CD14-positive monocyte (primary cell): ENCODE data around the gene ADAR. TPM values are rescaled to one million over a fixed set of nuclear protein-coding genes. Genes with fewer than 3 reads are reported as not detected.
A peak's percentile ranks its signal among the peaks of the same experiment; 100 is the strongest.

ENCODE experiments used
- DNase-seq, 3 donors: peaks; one replicate each; pipeline ENCODE4 v3.0.0-alpha.2; 2011 to 2022
- H2AFZ ChIP-seq: 2 replicates; pipeline ENCODE4 v1.6.0; 2012; ENCODE audit warnings: mild to moderate bottlenecking, low read depth, low read length, inconsistent platforms; ENCODE audit not compliant: insufficient read depth, poor library complexity, severe bottlenecking
- H3K27ac ChIP-seq, 2 donors: 1 replicate in 1 of 2; 2 replicates in 1 of 2; pipeline ENCODE4 v1.5.1; 2012 to 2013; ENCODE audit warnings: low read length in 2 of 2, control low read depth in 1 of 2, inconsistent platforms in 1 of 2, low read depth in 1 of 2, mild to moderate bottlenecking in 1 of 2
- H3K27me3 ChIP-seq, 2 donors: one replicate each; pipeline versions ENCODE4 v1.6.0 to v1.6.1; 2011 to 2013; ENCODE audit warnings: low read length in 2 of 2; ENCODE audit not compliant: control insufficient read depth in 2 of 2, insufficient read depth in 2 of 2
- H3K36me3 ChIP-seq, 2 donors: replicated peaks in 1 of 2; 1 replicate in 1 of 2; 2 replicates in 1 of 2; pipeline versions ENCODE4 v1.5.1 to v1.6.1; 2012 to 2013; ENCODE audit warnings: low read length in 2 of 2, control low read depth in 1 of 2, inconsistent platforms in 1 of 2, mild to moderate bottlenecking in 1 of 2; ENCODE audit not compliant: insufficient read depth in 2 of 2, control insufficient read depth in 1 of 2
- H3K4me1 ChIP-seq, 2 donors: 1 replicate in 1 of 2; 2 replicates in 1 of 2; pipeline versions ENCODE4 v1.5.1 to v1.6.1; 2012 to 2013; ENCODE audit warnings: low read length in 2 of 2, control low read depth in 1 of 2, inconsistent platforms in 1 of 2, mild to moderate bottlenecking in 1 of 2, moderate library complexity in 1 of 2; ENCODE audit not compliant: insufficient read depth in 2 of 2, control insufficient read depth in 1 of 2
- H3K4me2 ChIP-seq: replicated peaks from 2 replicates; pipeline ENCODE3; 2012; ENCODE audit warnings: low read length, moderate library complexity, mild to moderate bottlenecking; ENCODE audit not compliant: poor library complexity, severe bottlenecking; ENCODE audit errors: extremely low read depth
- H3K4me3 ChIP-seq, 3 experiments: fragments of 200-600 bp in 1 of 3; sonication (generic) in 1 of 3; replicated peaks in 1 of 3; 1 replicate in 2 of 3; 2 replicates in 1 of 3; pipeline ENCODE4 v1.5.1; 2011 to 2013; ENCODE audit warnings: low read length in 3 of 3, mild to moderate bottlenecking in 3 of 3, control low read depth in 2 of 3, low read depth in 2 of 3, inconsistent platforms in 1 of 3, moderate library complexity in 1 of 3
- H3K79me2 ChIP-seq: 2 replicates; pipeline ENCODE4 v1.6.0; 2012; ENCODE audit warnings: mild to moderate bottlenecking, control low read depth, inconsistent platforms, low read length, moderate library complexity; ENCODE audit not compliant: insufficient read depth
- H3K9ac ChIP-seq: 2 replicates; pipeline ENCODE4 v1.6.0; 2017; ENCODE audit warnings: low read length, mild to moderate bottlenecking; ENCODE audit not compliant: insufficient read depth, poor library complexity, severe bottlenecking
- H3K9me3 ChIP-seq, 2 donors: replicated peaks in 1 of 2; 1 replicate in 1 of 2; 2 replicates in 1 of 2; pipeline versions ENCODE4 v1.5.1 to v1.6.1; 2012 to 2013; ENCODE audit warnings: low read length in 2 of 2, control low read depth in 1 of 2; ENCODE audit not compliant: control insufficient read depth in 1 of 2, insufficient read depth in 1 of 2
- H4K20me1 ChIP-seq: 2 replicates; pipeline ENCODE4 v1.6.0; 2012; ENCODE audit warnings: mild to moderate bottlenecking, low read length, control low read depth, moderate library complexity; ENCODE audit not compliant: insufficient read depth
- H3K27ac Mint-ChIP-seq, 7 donors: one replicate each; pipeline ENCODE4 v1.8.0; 2020; ENCODE audit warnings: mild to moderate bottlenecking in 7 of 7, mixed read lengths in 7 of 7, moderate library complexity in 6 of 7, inconsistent platforms in 2 of 7
- H3K27me3 Mint-ChIP-seq, 3 donors: one replicate each; pipeline ENCODE4 v1.8.0; 2021 to 2022; ENCODE audit warnings: low read depth in 3 of 3, mild to moderate bottlenecking in 3 of 3, mixed read lengths in 3 of 3, moderate library complexity in 3 of 3, inconsistent platforms in 1 of 3
- H3K36me3 Mint-ChIP-seq, 2 donors: one replicate each; pipeline ENCODE4 v1.8.0; 2020; ENCODE audit warnings: mixed read lengths in 2 of 2, inconsistent platforms in 1 of 2, mild to moderate bottlenecking in 1 of 2
- H3K4me1 Mint-ChIP-seq: one replicate; pipeline ENCODE4 v1.8.0; 2020; ENCODE audit warnings: mild to moderate bottlenecking, mixed read lengths
- H3K4me3 Mint-ChIP-seq, 2 donors: one replicate each; pipeline ENCODE4 v1.8.0; 2020; ENCODE audit warnings: mild to moderate bottlenecking in 2 of 2, mixed read lengths in 2 of 2, moderate library complexity in 1 of 2
- H3K9me3 Mint-ChIP-seq, 7 donors: one replicate each; pipeline ENCODE4 v1.8.0; 2020 to 2022; ENCODE audit warnings: mixed read lengths in 7 of 7, mild to moderate bottlenecking in 6 of 7, moderate library complexity in 6 of 7, inconsistent platforms in 2 of 7
- WGBS: methylation state at CpG from one replicate; pipeline ENCODE4 v1.1.5; 2013; ENCODE audit warnings: missing lambda C conversion rate; ENCODE audit not compliant: insufficient coverage; 5-methylcytosine and 5-hydroxymethylcytosine counted together
- intact Hi-C, 2 donors: fragments of 100-400 bp; cut with micrococcal nuclease; formaldehyde crosslinking; loops; one replicate each; pipeline versions ENCODE4 v1.15.0 to v1.15.1; 2023
- polyA plus RNA-seq, 3 donors: library from polyadenylated mRNA; depleted of rRNA in 1 of 3; unstranded in 2 of 3; stranded (reverse) in 1 of 3; fragments of 300-500 nt in 2 of 3; fragments of >200 nt in 1 of 3; fragmentation: Illumina TruSeq in 2 of 3; gene quantifications; 1 replicate in 2 of 3; 2 replicates in 1 of 3; pipeline ENCODE4 v1.2.3, GENCODE V29; 2012 to 2021
- TF ChIP-seq, protein P1 (sequence below): fragments of 200-600 bp; IDR thresholded peaks from one replicate; pipeline ENCODE4 v1.8.0; 2022; ENCODE audit warnings: antibody characterized with exemption, mild to moderate bottlenecking

The ADAR gene
- polyA plus RNA-seq, 3 donors = 57.3 to 100 (median 91.6) TPM

DNA sequence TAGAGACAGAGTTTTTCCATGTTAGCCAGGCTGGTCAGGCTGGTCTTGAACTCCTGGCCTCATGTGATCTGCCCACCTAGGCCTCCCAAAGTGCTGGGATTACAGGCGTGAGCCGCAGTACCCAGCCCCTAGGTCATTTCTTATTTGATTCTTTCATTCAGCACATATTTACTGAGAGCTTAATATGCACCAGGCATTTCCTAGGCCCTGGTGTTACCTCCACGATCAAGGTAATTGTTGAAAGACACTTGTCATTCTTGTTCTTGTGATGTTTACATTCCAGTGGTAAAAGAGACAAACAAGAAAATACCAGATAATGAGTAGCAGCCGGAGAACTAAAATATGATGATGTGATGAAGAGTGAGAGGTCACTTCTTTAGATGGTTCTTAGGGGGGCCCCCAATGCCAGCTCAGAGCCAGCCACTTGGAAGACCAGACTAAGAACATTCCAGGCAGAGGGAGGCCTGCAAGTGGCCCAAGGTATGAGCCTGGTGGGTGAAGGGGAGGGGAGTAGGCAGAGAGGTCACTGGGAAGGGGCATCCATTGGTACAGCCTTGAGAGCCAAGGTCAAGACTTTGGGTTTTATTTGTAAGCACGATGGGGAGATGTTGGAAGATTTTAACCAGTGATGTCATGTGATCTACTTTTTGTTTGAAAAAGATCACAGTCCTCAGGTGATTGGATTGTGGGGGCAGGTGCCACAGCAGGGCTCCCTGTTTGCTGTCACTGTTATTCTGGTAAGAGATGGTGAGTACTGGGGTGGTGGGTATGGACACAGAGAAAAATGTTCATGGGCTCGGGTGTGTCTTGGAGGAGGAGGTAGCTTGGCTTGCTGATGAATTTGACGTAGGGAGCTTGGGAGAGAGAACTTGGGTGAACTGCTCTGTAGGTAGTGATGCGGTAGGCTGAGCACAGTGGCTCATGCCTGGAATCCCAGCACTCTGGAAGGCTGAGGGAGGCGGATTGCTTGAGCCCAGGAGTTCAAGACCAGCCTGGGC lies 68.2 kb downstream of the ADAR start:
- no peak overlapping the region for H3K4me3 Mint-ChIP-seq
- peak overlapping the region in 1 of 7 donors; percentile 1 for H3K27ac Mint-ChIP-seq
- Histone ChIP-seq H3K9ac (no peak overlapping the region), H3K4me3 (no peak overlapping the region), H3K9me3 (no peaks in the 10 kb centered on the region), H3K79me2 (no peaks in the 10 kb centered on the region), H3K4me1 (no peaks in the 10 kb centered on the region), H3K36me3 (no peaks in the 10 kb centered on the region), H3K4me2 (no peak overlapping the region), H2AFZ (no peak overlapping the region), H3K27ac (no peak overlapping the region), H4K20me1 (no peaks in the 10 kb centered on the region), H3K27me3 (no peaks in the 10 kb centered on the region)
- WGBS = 94% methylated on average over 6 of the region's 9 CpGs
- intact Hi-C loops = no loop called here
- TF ChIP-seq, protein P1, sequence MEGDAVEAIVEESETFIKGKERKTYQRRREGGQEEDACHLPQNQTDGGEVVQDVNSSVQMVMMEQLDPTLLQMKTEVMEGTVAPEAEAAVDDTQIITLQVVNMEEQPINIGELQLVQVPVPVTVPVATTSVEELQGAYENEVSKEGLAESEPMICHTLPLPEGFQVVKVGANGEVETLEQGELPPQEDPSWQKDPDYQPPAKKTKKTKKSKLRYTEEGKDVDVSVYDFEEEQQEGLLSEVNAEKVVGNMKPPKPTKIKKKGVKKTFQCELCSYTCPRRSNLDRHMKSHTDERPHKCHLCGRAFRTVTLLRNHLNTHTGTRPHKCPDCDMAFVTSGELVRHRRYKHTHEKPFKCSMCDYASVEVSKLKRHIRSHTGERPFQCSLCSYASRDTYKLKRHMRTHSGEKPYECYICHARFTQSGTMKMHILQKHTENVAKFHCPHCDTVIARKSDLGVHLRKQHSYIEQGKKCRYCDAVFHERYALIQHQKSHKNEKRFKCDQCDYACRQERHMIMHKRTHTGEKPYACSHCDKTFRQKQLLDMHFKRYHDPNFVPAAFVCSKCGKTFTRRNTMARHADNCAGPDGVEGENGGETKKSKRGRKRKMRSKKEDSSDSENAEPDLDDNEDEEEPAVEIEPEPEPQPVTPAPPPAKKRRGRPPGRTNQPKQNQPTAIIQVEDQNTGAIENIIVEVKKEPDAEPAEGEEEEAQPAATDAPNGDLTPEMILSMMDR = no peak
- no peaks in the 10 kb centered on the region for H3K36me3 Mint-ChIP-seq
- peaks cover 0 to 3% (median 0%) of the 10 kb centered on the region in 7 donors for H3K9me3 Mint-ChIP-seq
- DNase-seq = no peak
- H3K27me3 Mint-ChIP-seq = peaks cover 9 to 12% (median 11%) of the 10 kb centered on the region in 3 donors
- H3K4me1 Mint-ChIP-seq = no peaks in the 10 kb centered on the region

DNA sequence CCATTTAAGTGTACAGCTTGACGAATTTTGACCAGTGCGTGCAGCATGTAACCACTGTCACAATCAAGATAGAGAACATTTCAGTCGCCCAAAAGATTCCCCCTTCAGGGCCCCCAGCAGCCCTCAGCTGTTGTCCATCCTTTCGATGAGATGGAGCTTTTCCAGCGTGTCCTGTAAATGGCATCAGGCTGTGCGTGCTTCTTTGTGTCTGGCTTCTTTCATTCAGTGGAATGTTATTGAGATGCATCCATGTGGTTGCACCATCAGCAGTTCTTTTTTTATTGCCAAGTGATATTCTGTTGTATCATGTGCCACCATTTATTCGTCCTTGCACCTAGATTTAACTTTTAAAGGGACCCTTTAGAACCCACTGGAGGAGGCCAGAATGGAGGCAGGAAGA lies 71.4 kb downstream of the ADAR start:
- H3K79me2 ChIP-seq = no peaks in the 10 kb centered on the region
- H2AFZ ChIP-seq = no peak overlapping the region
- no peaks in the 10 kb centered on the region for H4K20me1 ChIP-seq
- no peak overlapping the region for H3K27ac ChIP-seq
- H3K9ac ChIP-seq = no peak overlapping the region
- DNase-seq = no peak
- no peak overlapping the region for H3K4me3 ChIP-seq
- H3K27me3 ChIP-seq = no peaks in the 10 kb centered on the region
- no peak overlapping the region for H3K27ac Mint-ChIP-seq
- intact Hi-C loops = no loop called here
- H3K4me2 ChIP-seq = no peak overlapping the region
- H3K36me3 ChIP-seq = no peaks in the 10 kb centered on the region
- peaks cover 6 to 20% (median 9%) of the 10 kb centered on the region in 3 donors for H3K27me3 Mint-ChIP-seq
- H3K9me3 ChIP-seq = no peaks in the 10 kb centered on the region
- TF ChIP-seq, protein P1 = no peak
- H3K4me3 Mint-ChIP-seq = no peak overlapping the region
- peaks cover under 1 to 4% (median 2%) of the 10 kb centered on the region in 7 donors for H3K9me3 Mint-ChIP-seq
- no peaks in the 10 kb centered on the region for H3K4me1 Mint-ChIP-seq
- WGBS = 100% methylated on average over 3 of the region's 7 CpGs
- no peaks in the 10 kb centered on the region for H3K4me1 ChIP-seq
- H3K36me3 Mint-ChIP-seq = no peaks in the 10 kb centered on the region
